HEK293T (cell line): ENCODE measurements around the gene DPYSL4.

Experiments used
- CTCF ChIA-PET: fragments of 350-600 bp; formaldehyde crosslinking; extraction: SDS; loops from one replicate; lab custom pipeline; 2021; ENCODE audit warnings: antibody characterized with exemption, inconsistent platforms; lab: Yijun Ruan, JAX
- POLR2A ChIA-PET: fragments of 350-600 bp; formaldehyde crosslinking; extraction: SDS; loops from one replicate; lab custom pipeline; 2020; ENCODE audit warnings: antibody characterized with exemption, inconsistent platforms; lab: Yijun Ruan, JAX
- DNase-seq: peaks from one replicate; pipeline ENCODE4 v3.0.0; 2012; ENCODE audit warnings: mixed read lengths; ENCODE audit errors: extremely low spot score
- ARNT ChIP-seq: fragments of 450-650 bp; IDR thresholded peaks from 2 replicates; pipeline ENCODE4 v1.6.1; 2017; ENCODE audit warnings: mild to moderate bottlenecking
- BHLHE40 ChIP-seq: fragments of 450-650 bp; IDR thresholded peaks from 2 replicates; pipeline ENCODE4 v1.6.1; 2016; ENCODE audit warnings: mild to moderate bottlenecking, moderate library complexity, borderline replicate concordance
- CTBP1 ChIP-seq: fragments of 450-650 bp; IDR thresholded peaks from 2 replicates; pipeline ENCODE4 v1.6.1; 2016; ENCODE audit warnings: borderline replicate concordance
- ELF4 ChIP-seq: fragments of 450-650 bp; IDR thresholded peaks from 2 replicates; pipeline ENCODE4 v1.6.1; 2017; ENCODE audit warnings: antibody characterized with exemption
- FOXA1 ChIP-seq: fragments of 450-650 bp; IDR thresholded peaks from 2 replicates; pipeline ENCODE4 v1.6.1; 2016; ENCODE audit warnings: mild to moderate bottlenecking
- FOXK2 ChIP-seq: fragments of 450-650 bp; IDR thresholded peaks from 2 replicates; pipeline ENCODE4 v1.6.1; 2016; ENCODE audit warnings: mild to moderate bottlenecking
- FOXM1 ChIP-seq: fragments of 450-650 bp; IDR thresholded peaks from 2 replicates; pipeline ENCODE4 v1.6.1; 2017; ENCODE audit warnings: mild to moderate bottlenecking, borderline replicate concordance
- HDGF ChIP-seq: fragments of 450-650 bp; IDR thresholded peaks from 2 replicates; pipeline ENCODE4 v1.6.1; 2017; ENCODE audit warnings: antibody characterized with exemption, borderline replicate concordance
- L3MBTL2 ChIP-seq: fragments of 450-650 bp; conservative IDR thresholded peaks from 2 replicates; pipeline ENCODE4 v1.6.1; 2016; ENCODE audit warnings: mild to moderate bottlenecking
- LEF1 ChIP-seq: fragments of 450-650 bp; IDR thresholded peaks from 2 replicates; pipeline ENCODE4 v1.6.1; 2017; ENCODE audit warnings: mild to moderate bottlenecking, borderline replicate concordance
- NFRKB ChIP-seq: fragments of 450-650 bp; IDR thresholded peaks from 2 replicates; pipeline ENCODE4 v1.6.1; 2016; ENCODE audit warnings: mild to moderate bottlenecking, moderate library complexity
- PKNOX1 ChIP-seq: fragments of 450-650 bp; IDR thresholded peaks from 2 replicates; pipeline ENCODE4 v1.6.1; 2016
- SP1 ChIP-seq: fragments of 450-650 bp; IDR thresholded peaks from 2 replicates; pipeline ENCODE4 v1.6.1; 2017
- SUZ12 ChIP-seq: fragments of 450-650 bp; IDR thresholded peaks from 2 replicates; pipeline ENCODE4 v1.6.1; 2016; ENCODE audit warnings: mild to moderate bottlenecking
- TARDBP ChIP-seq: fragments of 450-650 bp; IDR thresholded peaks from 2 replicates; pipeline ENCODE4 v1.6.1; 2016
- ZNF384 ChIP-seq: fragments of 450-650 bp; IDR thresholded peaks from 2 replicates; pipeline ENCODE4 v1.6.1; 2016

Gene DPYSL4

GRCh38 chr10:132197271-132198067 is 10.7 kb downstream of the DPYSL4 start:
- TF ChIP-seq HDGF (no peak), CTBP1 (no peak)
- DNase-seq, result no peak
- ChIA-PET POLR2A (no interaction called here), CTCF (no interaction called here)

- TF ChIP-seq LEF1 (no peak), BHLHE40 (no peak), SP1 (no peak), ARNT (no peak), ELF4 (no peak), L3MBTL2 (no peak), ZNF384 (no peak), FOXA1 (no peak), FOXM1 (no peak), TARDBP (no peak), PKNOX1 (no peak), SUZ12 (no peak), HDGF (no peak), NFRKB (no peak), CTBP1 (no peak), FOXK2 (no peak)
- no peak for DNase-seq
- ChIA-PET POLR2A (no interaction called here), CTCF (no interaction called here)
Measured at GRCh38 chr10:132198068-132198370, 11.3 kb downstream of the DPYSL4 start.

GRCh38 chr10:132198381-132199181 is 11.8 kb downstream of the DPYSL4 start:
- POLR2A ChIA-PET, result no interaction called here
- no peak for DNase-seq
- CTCF ChIA-PET, result no interaction called here
- TF ChIP-seq SP1 (no peak), NFRKB (no peak), CTBP1 (no peak), ARNT (no peak), L3MBTL2 (no peak), SUZ12 (no peak), FOXK2 (no peak)

GRCh38 chr10:132199268-132199853 is 12.6 kb downstream of the DPYSL4 start:
- TF ChIP-seq ELF4 (no peak), SUZ12 (no peak), TARDBP (no peak), FOXA1 (no peak), NFRKB (no peak)
- CTCF ChIA-PET, result no interaction called here
- DNase-seq, result no peak
- POLR2A ChIA-PET, result no interaction called here

- POLR2A ChIA-PET, result no interaction called here
- no peak for DNase-seq
- CTCF ChIA-PET, result no interaction called here
- no peak for TF ChIP-seq CTBP1
- TF ChIP-seq ELF4, result no peak
- TF ChIP-seq ZNF384, result no peak
- TF ChIP-seq LEF1, result no peak
- no peak for TF ChIP-seq NFRKB
- no peak for TF ChIP-seq SP1
- no peak for TF ChIP-seq L3MBTL2
- no peak for TF ChIP-seq SUZ12
Measured at GRCh38 chr10:132199854-132200311, 13.1 kb downstream of the DPYSL4 start.

GRCh38 chr10:132200344-132201110 is 13.8 kb downstream of the DPYSL4 start:
- ChIA-PET POLR2A (no interaction called here), CTCF (no interaction called here)
- TF ChIP-seq SP1 (no peak), PKNOX1 (no peak), ARNT (no peak), SUZ12 (no peak), LEF1 (no peak), FOXK2 (no peak), FOXA1 (no peak), TARDBP (no peak), ELF4 (no peak), BHLHE40 (no peak), ZNF384 (no peak), NFRKB (no peak)
- DNase-seq, result no peak
